Mucosa of gallbladder (tissue), 1 donor: ENCODE measurements around the gene SHISA7. TPM values are rescaled to one million over a fixed set of nuclear protein-coding genes. Genes with fewer than 3 reads are reported as not detected.
"Not testable (repeated sequence)": the region's sequence is repeated elsewhere in the genome, so short reads cannot be mapped to it uniquely, and the experiment has no call there.

ENCODE experiments used
- DNase-seq: peaks from one replicate; pipeline ENCODE4 v3.0.0-alpha.2; 2020; ENCODE audit warnings: low spot score
- total RNA-seq: library from RNA; stranded (reverse); gene quantifications from one replicate; pipeline ENCODE4 v1.2.1, GENCODE V29; 2021
- donor health status: DM: no; HTN: no; CAD: no.

Gene SHISA7
- total RNA-seq, 1 donor from 2014 or later = not detected

DNA sequence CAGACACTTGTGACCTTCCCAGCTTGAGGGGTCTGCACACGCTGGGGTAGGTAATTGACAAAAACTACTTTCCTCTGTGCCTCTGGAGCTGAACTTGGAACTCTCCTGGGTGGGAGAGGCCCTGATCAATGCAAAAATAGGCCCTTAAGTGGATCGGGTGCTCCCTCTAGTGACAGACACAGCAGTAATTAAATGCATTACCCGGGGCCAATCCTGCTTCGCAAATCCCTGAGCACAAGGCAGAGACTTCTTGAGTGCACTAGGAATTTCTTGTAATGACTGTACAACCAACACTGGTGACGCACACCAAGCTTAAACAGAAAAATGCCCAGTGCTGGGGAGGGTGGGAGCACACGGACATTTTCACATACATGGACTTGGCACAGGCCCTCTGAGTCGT, 24.9 kb downstream of the SHISA7 start:
- DNase-seq = peak; percentile 65

DNA sequence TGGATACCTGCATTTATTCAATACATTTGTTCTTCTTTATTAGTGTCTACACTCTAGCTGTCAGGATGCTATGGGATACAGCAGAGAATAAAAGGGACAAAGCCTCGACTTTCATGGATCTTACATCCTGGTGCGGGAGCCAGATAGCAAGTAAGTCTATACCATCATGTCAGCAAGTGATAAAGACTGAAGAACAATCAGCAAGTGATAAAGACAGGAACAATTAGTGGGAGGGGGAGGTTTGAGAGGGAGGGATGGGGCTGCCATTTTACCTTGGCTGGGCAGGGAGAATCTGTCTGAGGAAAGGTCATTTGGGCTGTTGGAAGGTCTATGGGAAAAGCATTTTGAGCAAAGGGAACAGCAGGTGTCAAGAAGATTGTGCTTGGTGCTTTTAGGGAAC, 32.9 kb downstream of the SHISA7 start:
- no peak for DNase-seq

DNA sequence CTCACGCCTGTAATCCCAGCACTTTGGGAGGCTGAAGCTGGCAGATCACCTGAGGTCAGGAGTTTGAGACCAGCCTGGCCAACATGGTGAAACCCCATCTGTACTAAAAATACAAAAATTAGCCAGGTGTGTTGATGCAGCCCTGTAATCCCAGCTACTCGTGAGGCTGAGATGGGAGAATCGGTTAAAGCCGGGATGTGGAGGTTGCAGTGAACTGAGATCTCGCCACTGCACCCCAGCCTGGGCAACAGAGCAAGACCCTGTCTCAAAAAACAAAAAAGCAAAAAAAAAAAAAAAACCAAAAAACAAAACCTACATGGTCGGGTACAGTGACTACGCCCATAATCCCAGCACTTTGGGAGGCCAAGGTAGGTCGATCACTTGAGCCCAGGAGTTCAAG, 33.9 kb downstream of the SHISA7 start:
- not testable (repeated sequence) for DNase-seq

DNA sequence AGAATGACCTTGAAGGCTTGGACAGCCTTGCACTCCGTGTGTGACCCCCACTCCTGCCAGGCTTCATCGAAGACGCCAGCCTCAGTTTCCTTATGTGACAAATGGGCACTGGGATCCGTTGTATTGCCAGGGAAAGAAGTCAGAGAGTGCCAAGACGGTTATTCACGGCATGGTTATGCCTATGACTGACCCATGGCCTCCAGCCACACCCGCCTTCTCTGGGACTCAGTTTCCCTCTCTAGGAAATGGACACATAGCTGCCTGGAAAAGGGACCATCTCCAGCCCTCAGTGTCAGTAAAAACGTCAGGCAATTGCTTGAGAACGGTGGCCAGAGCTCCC, 34.6 kb downstream of the SHISA7 start:
- no peak for DNase-seq

DNA sequence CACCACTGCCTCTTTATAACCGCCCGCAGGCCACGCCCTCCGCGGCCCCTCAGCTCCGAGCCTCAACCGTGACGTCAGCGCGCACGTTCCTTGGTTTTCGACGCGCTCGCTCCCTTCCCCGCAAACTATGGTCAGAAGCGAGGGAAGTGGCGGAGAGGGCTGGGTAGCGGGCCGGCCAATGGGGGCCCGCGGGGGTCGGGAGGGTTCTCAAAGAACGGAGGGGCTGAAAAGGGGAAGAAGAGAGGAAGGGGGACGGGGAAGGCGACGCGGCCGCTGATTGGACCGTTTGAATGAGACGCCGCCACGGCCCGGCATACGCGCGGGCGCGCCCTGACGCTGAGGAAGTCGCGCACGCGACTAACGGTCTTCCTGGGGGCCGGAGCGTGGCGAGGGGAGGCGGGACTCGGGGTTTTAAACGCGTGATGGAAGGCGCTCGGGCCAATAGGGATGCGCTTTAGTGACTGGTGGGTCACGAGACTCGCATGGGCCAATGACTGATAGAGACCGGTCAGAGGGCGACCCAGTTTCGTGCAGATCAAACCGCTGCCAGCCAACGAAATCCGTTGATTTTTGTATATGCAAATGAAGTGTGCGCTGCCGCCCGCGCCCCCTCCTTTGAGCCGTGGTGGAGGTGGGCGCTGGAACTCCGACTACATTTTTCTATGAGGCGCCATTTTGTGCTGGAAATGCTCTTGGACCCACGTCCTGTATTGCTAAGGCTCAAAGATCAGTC, 35.1 kb downstream of the SHISA7 start:
- peak; percentile 99 for DNase-seq

DNA sequence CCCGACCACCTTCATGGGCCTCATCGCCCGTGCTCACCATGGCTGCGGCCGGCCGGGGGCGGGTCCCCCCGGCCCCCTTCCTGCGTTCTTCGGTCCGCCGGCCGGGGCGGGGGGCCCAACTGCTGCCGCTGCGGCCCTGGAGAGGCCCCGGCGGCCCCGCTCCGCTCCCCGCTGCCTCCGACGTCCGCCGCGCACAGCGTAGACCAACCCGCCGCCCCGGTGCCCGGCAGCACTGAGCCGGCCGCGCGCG, 35.6 kb downstream of the SHISA7 start, which contains the start of gene UBE2S:
TSS of gene UBE2S (minus strand) at position 239 of the 250 bp plus-strand sequence. CDS start at position 40, 199 bp downstream.
- not testable (repeated sequence) for DNase-seq

DNA sequence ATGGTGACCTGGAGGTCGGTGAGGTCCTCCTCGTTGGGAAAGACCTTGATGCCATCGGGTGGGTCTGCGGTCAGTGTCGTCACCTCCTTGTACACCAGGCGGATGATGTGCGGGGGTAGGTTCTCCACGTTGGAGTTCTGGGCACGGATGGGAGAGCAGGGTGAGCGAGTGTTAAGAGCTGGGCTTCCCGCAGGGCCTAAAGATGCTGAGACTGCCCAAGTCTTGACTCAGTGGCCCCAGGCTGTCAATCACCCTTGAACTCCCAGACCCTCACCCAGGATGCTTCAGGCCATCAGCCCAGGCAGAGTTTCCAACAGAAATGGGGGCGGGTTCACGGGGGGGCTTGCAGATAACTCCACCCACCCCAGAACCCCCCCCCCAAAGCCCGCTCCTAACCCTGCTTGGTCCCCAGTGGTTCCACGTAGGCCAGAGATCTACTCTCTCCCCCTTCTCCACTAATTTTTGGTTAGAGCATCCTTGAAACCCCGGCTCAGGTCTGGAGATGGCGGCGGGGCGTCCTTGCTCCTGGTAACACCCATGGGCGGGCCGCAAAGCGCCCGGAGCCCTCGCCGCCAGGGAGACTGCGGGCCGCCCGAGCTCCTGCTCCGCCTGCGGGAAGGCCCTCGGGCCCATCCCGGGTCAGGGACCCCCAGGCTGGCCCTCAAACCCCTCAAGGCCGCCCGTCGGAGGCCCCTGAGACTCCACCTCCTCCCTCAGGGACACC, 36.1 kb downstream of the SHISA7 start:
- no peak for DNase-seq

DNA sequence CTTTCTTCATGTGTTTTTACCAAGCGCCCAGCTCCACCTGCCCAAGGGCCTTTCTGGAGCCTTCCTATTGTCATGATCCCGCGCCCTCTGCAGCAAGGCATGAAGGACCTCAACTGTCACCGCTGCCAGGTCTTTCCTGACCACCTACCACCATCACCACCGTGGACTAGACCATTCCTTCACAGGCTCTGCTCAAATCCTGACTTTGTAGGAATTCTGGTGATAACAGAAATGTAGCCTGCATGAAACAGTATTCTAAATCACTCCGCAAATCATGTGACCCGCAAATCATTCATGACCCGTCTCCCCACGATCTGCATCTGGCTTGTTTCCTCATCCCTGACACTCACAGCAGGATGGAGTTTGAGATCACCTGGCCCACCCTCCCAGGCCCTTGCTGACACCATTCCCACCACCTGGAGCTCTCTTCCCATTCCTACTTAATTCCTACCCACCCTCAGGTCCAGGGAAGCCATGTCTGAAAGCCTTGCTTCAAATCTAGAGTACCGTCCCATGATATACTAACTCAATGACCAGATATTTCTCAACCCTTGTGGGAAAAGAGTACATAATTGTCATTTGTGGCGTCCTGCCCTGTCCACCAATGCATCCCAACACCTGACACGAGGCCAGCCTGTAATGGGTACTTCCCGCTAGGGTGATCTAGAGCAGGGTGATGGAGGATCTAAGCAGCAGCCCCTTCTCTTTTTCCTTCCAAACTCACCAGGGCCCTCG, 36.8 kb downstream of the SHISA7 start:
- no peak for DNase-seq

DNA sequence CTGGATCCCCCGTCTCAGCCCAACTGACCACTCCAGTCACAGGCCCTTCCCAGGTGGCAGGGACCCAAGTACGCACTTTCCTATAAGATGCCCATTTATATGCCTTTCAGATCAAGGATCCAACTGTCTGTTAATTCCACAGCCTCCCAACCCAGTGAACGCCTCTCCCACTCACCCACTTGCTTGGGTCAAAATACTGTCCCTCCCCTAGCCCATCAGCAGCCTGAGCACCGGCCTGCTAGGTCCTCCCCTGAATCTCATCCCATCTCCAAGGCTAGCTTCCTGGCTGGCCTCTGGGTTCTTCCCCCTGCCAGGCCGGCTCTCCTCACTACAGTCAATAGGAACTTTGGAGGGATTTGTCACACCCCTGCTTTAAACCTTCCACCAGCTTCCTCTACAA, 37.5 kb downstream of the SHISA7 start:
- DNase-seq = no peak

DNA sequence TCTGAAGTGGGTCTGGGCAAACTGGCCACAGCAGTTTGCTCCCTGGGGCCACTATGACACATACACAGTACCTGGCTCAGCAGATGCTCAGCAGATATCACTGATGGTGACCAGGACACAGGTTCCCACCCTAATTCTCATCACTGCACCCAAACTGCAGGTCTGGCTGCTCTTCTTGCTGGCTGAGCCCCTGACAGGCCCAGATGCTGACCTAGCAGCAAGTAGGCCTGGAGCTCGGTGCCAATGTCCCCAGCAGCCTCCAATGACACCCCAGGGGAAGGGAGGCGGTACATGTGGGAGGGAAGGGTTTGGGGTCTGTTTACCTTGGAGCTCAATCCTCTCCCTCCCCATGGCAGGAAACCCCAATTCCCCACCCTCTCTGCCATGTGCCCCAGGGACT, 40.6 kb downstream of the SHISA7 start:
- no peak for DNase-seq

DNA sequence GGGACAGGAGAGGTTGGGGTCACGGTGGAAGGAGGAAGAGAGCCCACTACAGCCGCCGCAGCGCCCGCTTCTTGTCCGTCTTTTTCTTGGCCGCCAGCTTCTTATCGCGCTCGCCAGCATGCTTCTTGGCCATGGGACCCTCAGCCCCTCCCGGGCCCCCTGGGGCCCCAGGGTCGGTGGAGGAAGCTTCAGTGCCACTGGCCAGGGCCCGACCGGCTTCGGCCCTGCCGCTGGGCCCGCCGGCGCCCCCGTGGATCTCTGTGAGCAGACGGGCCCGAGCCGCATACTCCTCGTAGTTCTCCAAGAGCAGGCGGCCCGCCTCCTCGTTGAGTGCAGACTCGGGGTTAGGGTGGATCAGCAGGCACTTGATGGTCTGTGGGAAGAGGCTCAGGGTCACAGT, 41.7 kb downstream of the SHISA7 start:
- DNase-seq = not testable (repeated sequence)

DNA sequence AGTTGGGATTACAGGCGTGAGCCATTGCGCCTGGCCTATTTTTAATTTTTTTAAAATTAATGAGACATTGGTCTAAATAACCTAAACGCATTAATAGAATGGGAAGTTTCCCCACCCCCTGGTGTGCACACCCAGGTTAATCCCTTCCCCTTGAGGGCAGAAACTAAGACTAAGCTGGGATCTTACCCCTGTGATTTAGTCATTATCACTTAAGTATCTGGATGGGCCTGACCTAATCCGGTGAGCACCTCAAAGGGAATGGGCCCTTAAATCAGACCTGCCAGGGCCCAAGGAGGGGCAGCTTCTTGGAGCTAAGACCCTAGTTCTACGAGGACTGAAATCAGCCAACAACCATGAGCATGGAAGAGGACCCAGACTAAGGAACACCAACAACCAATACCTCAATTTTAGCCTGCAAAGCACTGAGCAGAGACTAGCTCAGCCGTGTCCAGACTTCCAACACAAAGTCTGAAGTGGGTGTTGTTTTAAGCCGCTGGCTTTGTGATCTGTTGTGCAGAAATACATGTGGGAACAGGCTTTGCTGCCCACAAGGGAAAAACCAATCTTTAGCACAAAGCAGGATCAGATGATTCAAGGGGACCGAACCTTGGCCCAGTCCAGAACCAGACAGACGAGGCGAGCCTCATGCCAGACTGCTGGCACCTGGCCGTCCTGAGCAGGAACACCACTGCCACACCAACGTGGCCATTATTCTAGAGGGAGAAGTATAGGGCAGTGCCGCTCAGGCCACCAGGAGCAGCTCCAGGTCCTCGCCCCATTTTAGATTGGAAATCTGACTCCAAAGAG, 42.6 kb downstream of the SHISA7 start:
- no peak for DNase-seq

DNA sequence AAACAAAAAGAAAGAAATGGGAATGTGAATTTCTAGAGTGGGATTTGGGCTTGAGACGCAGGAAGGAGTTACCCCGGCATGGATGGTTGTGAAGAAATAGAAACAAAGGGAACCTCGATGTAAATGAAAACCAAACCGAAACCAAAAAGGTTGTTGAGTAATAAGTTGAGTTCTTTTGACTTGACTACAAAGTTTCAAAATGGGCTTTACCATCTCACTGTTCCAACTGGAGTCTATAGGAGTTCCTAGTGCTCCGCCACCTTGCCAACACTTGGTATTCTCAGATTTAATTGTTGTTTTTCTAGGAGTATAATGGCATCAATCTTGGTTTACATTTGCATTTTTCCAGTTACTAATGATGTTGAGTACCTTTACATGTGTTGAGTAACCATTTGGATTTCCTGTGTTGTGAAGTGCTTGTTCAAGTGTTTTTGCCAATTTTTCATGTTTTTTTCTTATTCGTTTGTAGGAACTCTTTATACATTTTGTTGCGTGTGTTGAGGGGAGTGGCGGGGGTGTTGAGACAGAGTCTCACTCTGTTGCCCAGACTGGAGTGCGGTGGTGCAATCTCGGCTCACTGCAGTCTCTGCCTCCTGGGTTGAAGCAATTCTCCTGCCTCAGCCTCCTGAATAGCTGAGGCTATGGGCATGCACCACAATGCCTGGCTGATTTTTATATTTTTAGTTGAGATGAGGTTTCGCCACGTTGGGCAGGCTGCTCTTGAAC, 44.7 kb downstream of the SHISA7 start:
- no peak for DNase-seq

DNA sequence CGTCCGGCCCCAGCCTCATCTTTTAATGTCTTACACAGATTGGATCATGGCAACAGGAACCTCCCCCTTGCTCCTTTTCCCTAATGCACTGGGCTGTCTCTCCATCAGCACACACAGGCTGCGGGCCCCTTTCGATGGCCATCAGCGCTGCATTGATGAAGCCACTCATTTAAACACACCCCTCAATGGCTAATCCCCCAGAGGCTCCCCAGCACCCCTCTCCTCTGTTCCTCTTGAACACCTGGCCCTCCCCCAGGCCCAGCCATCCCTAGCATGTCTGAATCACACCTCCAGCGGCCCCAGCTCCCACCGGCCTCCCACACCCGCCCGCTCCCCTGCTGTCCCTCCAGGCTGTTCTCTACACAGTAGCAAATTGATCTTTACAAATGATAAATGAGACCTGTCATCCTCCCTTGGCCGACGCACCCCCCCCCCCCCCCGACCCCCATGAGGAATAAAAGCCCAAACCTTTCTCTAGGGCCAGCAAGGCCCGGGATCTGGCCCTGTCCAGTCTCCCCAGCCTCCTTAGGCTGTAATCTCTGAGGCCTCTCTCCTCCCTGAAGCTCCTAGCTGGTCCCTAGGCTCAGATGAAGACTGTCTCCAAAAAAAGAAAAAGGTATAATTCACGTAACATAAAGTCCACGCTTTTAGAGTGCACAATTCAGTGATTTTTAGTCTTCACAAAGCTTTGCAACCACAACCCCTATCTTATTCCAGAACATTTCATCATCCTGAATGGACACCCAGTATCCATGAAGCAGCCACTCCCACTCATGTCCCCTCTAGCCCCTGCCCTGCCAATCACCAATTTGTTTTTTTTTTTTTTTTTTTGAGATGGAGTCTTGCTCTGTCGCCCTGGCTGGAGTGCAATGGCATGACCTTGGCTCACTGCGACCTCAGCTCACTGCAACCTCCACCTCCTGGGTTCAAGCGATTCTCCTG, 50.0 kb downstream of the SHISA7 start:
- no peak for DNase-seq

DNA sequence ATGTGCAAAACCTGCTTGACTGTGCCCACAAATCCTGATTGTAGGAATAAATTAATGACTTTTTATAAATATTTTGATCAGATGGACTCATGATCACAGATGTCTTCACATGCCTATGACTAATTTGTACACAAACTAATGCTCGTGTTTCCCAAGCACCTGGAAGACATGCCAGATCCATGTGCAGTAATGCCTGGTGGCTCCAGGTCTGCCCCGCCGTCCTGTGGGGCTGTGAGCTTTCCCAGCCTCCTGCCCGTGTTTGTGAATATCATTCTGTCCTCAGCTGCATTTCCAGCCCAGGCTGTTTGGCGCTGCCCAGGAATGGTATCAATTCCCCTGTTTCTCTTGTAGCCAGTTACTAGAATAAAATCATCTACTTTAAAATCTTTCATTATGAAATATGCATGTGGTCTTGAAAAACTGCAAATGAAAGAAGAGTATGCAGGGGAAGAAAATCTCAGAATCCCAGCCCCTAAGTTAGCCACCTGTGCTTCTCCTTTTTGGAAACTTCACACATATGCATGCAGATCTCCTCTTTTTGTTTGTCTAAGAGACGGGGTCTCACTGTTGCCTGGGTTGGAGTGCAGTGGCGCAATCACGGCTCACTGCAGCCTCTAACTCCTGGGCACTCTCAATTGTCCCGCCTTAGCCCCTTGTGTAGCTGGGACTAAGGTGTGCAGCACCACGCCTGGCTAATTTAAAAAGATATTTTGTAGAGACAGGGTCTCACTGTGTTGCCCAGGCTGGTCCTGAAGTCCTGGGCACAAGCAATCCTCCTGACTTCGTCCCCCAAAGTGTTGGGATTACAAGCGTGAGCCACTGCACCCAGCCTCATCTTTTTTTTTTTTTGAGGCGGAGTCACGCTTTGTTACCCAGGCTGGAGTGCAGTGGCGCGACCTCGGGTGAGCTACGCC, 51.1 kb downstream of the SHISA7 start:
- DNase-seq = no peak

DNA sequence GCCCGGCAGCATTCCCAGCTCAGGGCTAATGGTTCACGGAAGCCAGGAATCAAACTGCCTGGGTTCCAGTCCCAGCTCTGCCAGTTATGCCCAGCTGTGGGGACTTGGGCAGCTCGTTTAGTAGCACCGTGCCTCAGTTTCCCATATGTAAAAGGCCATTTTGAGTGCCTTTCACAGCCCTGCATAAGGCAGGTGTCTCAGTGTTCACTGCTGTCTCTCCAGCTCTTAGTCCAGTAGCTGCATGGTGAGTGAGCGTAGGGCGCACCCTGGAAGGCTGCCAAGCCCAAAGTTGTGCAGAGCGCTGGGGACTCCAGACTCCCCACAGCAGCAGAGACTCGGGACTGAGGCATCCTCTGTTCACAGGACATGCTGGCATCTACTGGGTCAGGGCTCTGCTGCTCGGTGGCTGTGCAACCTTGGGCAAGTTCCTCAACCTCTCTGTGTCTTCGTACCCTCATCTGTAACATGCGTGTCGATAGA, 51.9 kb downstream of the SHISA7 start:
- no peak for DNase-seq

DNA sequence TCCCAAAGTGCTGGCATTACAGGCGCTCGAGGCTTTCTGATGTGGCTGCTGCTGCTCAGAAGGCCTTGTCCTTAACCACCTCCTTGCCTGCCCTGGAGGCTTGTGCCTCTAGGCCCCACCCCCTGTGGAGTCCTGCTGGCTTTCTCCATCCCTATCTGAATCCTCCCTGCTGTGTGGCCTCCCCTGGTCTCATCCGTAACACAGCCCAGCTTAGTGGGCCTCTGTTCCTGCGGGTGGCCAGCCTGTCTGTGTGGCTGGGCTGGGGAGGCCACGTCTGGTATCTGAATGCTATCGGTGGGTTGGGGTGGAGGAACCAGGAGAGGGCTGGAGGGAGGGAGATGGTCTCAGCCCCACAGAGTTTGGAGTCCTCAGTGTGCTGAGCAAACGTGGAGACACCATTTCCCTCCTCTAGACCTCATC, 52.6 kb downstream of the SHISA7 start:
- DNase-seq = no peak

DNA sequence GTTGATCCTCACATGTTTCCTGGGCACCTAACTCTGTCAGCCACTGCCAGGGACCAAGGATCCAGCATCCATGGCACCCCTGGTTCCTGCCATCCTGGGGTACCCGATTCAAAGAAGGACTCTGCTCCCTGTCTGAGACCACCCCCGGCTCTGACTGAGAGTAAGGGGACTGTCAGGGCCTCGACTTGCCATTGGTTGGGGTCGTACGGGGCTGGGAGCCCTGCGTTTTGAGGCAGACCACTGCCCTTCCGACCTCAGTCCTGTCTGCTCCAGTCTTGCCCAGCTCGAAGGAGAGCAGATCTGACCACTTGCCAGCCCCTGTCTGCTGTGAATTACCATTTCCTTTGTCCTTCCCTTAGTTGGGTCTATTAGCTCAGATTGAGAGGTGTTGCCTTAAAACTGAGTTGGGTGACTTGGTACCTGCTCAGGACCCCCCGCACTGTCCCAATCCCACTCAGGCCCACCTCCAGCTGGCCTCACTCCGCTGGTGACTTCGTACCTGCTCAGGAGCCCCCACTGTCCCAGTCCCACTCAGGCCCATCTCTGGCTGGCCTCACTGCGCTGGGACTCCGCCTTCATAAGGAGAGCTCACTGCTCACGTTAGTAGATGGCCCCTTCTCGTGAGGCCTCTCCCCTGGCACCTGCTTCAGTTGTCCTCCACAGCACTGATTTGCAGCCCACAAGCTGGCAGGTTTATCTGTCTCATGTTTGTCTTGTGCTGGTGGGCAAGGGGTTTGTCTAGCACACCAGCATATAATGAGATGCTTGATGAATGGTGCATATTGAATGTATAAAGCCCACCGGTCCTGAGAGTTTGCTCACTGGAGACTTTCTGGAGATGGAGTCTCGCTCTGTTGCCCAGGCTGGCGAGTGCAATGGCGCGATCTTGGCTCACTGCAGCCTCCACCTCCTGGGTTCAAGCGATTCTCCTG, 53.4 kb downstream of the SHISA7 start:
- no peak for DNase-seq
